Neural progenitor cell (in vitro differentiated cells): Measurements from ENCODE around the gene CETP.

Experiments used
- EZH2 ChIP-seq: fragments of 200-600 bp; sonication (generic); IDR thresholded peaks from 2 replicates; pipeline ENCODE4 v1.6.1; 2017; ENCODE audit warnings: antibody characterized with exemption, mild to moderate bottlenecking, moderate library complexity
- TF ChIP-seq, protein P1 (sequence below): fragments of 200-600 bp; sonication (generic); IDR thresholded peaks from 2 replicates; pipeline ENCODE4 v1.5.1; 2017; ENCODE audit warnings: antibody characterized with exemption, mild to moderate bottlenecking

DNA sequence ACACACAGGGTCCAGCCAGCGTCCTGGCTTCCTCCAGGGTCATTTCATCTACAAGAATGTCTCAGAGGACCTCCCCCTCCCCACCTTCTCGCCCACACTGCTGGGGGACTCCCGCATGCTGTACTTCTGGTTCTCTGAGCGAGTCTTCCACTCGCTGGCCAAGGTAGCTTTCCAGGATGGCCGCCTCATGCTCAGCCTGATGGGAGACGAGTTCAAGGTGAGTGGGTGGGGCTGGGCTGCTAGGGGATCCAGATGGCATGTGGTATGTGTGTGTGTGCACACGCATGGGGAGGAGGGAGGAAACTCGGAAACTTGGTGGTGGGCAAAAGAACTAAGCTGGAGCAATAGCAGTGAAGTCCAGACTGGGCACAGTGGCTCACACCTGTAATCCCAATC lies 11.5 kb downstream of the CETP start:
- TF ChIP-seq, protein P1, sequence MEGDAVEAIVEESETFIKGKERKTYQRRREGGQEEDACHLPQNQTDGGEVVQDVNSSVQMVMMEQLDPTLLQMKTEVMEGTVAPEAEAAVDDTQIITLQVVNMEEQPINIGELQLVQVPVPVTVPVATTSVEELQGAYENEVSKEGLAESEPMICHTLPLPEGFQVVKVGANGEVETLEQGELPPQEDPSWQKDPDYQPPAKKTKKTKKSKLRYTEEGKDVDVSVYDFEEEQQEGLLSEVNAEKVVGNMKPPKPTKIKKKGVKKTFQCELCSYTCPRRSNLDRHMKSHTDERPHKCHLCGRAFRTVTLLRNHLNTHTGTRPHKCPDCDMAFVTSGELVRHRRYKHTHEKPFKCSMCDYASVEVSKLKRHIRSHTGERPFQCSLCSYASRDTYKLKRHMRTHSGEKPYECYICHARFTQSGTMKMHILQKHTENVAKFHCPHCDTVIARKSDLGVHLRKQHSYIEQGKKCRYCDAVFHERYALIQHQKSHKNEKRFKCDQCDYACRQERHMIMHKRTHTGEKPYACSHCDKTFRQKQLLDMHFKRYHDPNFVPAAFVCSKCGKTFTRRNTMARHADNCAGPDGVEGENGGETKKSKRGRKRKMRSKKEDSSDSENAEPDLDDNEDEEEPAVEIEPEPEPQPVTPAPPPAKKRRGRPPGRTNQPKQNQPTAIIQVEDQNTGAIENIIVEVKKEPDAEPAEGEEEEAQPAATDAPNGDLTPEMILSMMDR: no peak
- no peak for TF ChIP-seq EZH2
